K562 (cell line): ENCODE measurements around the gene CACNA1E. TPM values are rescaled to one million over a fixed set of nuclear protein-coding genes. Genes with fewer than 3 reads are reported as not detected.

Experiments used
- ATAC-seq: fragments of 200-7000 bp; cut with Tn5 transposase; 3 replicates; pipeline ENCODE4 v1.9.1; 2020; ENCODE audit warnings: moderate library complexity
- BruUV-seq: library from RNA; stranded (reverse); fragments of 400-500 nt; replicated peaks from 2 replicates; lab custom pipeline; 2021; lab: Mats Ljungman, UMichigan
- CTCF ChIA-PET: fragments of 300-600 bp; formaldehyde crosslinking; extraction: SDS; loops from one replicate; lab custom pipeline; 2021; ENCODE audit warnings: low intra/inter-chr PET ratio; lab: Yijun Ruan, JAX
- POLR2A ChIA-PET: fragments of 300-600, 350-650 bp; sonication (Branson Sonifier 250); formaldehyde crosslinking; extraction: SDS; loops from one replicate; lab custom pipeline; 2021; ENCODE audit warnings: antibody characterized with exemption, inconsistent platforms; lab: Yijun Ruan, JAX
- DNase-seq, 4 experiments: peaks; one replicate each; pipeline versions ENCODE4 v3.0.0 to v3.0.0-alpha.2; 2011 to 2018; ENCODE audit warnings: low spot score in 3 of 4, mixed read lengths in 3 of 4; ENCODE audit errors: extremely low read depth in 1 of 4
- FAIRE-seq: peaks from 2 replicates; lab custom pipeline; 2011; peaks lifted over from hg19 to GRCh38; lab: Jason Lieb, UNC
- H2AFZ ChIP-seq: 2 replicates; pipeline ENCODE4 v1.6.0; 2011; ENCODE audit warnings: low read depth, low read length, control low read depth, inconsistent platforms
- H3K27ac ChIP-seq: fragments of 200-600 bp; 3 replicates; pipeline ENCODE4 v1.8.0; 2011; ENCODE audit warnings: low read depth, mild to moderate bottlenecking, control low read depth, inconsistent platforms, low read length, moderate library complexity, mixed read lengths; ENCODE audit errors: extremely low read depth
- H3K27me3 ChIP-seq, 2 experiments: fragments of 300-600 bp in 1 of 2; 2 replicates in 1 of 2; 3 replicates in 1 of 2; pipeline versions ENCODE4 v1.6.0 to v1.8.0; 2011; ENCODE audit warnings: inconsistent platforms in 2 of 2, low read length in 2 of 2, mild to moderate bottlenecking in 1 of 2, mixed read lengths in 1 of 2, moderate library complexity in 1 of 2; ENCODE audit not compliant: control insufficient read depth in 2 of 2, insufficient read depth in 2 of 2
- H3K36me3 ChIP-seq: fragments of 300-600 bp; 3 replicates; pipeline ENCODE4 v1.8.0; 2011; ENCODE audit warnings: mild to moderate bottlenecking, low read length, inconsistent platforms; ENCODE audit not compliant: control insufficient read depth, insufficient read depth
- H3K4me1 ChIP-seq, 2 experiments: fragments of 200-600 bp in 1 of 2; replicated peaks in 1 of 2; 2 replicates in 1 of 2; 3 replicates in 1 of 2; pipeline versions ENCODE4 v1.5.1 to v1.8.0; 2011; ENCODE audit warnings: inconsistent platforms in 2 of 2, low read length in 2 of 2, mild to moderate bottlenecking in 1 of 2, mixed read lengths in 1 of 2, moderate library complexity in 1 of 2; ENCODE audit not compliant: control insufficient read depth in 2 of 2, insufficient read depth in 2 of 2
- H3K4me2 ChIP-seq: 2 replicates; pipeline ENCODE4 v1.6.1; 2011; ENCODE audit warnings: low read length, control low read depth, inconsistent platforms, mixed read lengths; ENCODE audit not compliant: insufficient read depth
- H3K4me3 ChIP-seq: fragments of 200-600 bp; sonication (generic), shearing (Covaris generic); 2 replicates; pipeline ENCODE4 v1.5.1; 2016; ENCODE audit warnings: control low read depth, inconsistent platforms
- H3K79me2 ChIP-seq: fragments of 200-600 bp; 3 replicates; pipeline ENCODE4 v1.8.0; 2011; ENCODE audit warnings: low read length, inconsistent platforms; ENCODE audit not compliant: control insufficient read depth, insufficient read depth
- H3K9ac ChIP-seq, 2 experiments: 2 replicates each; pipeline versions ENCODE4 v1.6.0 to v1.6.1; 2011; ENCODE audit warnings: low read depth in 2 of 2, low read length in 2 of 2, control low read depth in 1 of 2, inconsistent platforms in 1 of 2, mild to moderate bottlenecking in 1 of 2, mixed read lengths in 1 of 2; ENCODE audit not compliant: insufficient read depth in 1 of 2
- H3K9me1 ChIP-seq: one replicate; pipeline ENCODE4 v1.6.0; 2011; ENCODE audit warnings: inconsistent platforms, mild to moderate bottlenecking, low read length, moderate library complexity; ENCODE audit not compliant: control insufficient read depth, insufficient read depth
- H3K9me3 ChIP-seq: replicated peaks from 2 replicates; pipeline ENCODE4 v1.5.1; 2011; ENCODE audit warnings: low read depth, low read length, inconsistent platforms; ENCODE audit not compliant: control insufficient read depth, insufficient read depth
- H4K20me1 ChIP-seq: replicated peaks from 2 replicates; pipeline ENCODE4 v1.6.1; 2011; ENCODE audit warnings: low read length, inconsistent platforms, mixed read lengths; ENCODE audit not compliant: control insufficient read depth, insufficient read depth
- FOXJ3 ChIP-seq: sonication (generic); formaldehyde crosslinking; IDR thresholded peaks from 2 replicates; pipeline ENCODE4 v1.4.0; 2020; ENCODE audit warnings: mild to moderate bottlenecking, missing genetic modification reagents
- HOMEZ ChIP-seq: fragments of 250-450 bp; sonication (Bioruptor Pico); IDR thresholded peaks from 2 replicates; pipeline ENCODE4 v1.4.0; 2020; ENCODE audit warnings: mild to moderate bottlenecking, moderate library complexity
- IFI16 ChIP-seq: fragments of 250-450 bp; sonication (Bioruptor Pico); IDR thresholded peaks from 2 replicates; pipeline ENCODE4 v2.1.2; 2022; ENCODE audit warnings: mild to moderate bottlenecking, inconsistent platforms
- PHTF2 ChIP-seq: fragments of 250-450 bp; sonication (Bioruptor Pico); IDR thresholded peaks from 2 replicates; pipeline ENCODE4 v1.5.0; 2021; ENCODE audit warnings: mild to moderate bottlenecking
- RAD51 ChIP-seq: fragments of 450-650 bp; IDR thresholded peaks from 2 replicates; pipeline ENCODE4 v1.7.1; 2016; ENCODE audit warnings: low read depth, mild to moderate bottlenecking, borderline replicate concordance
- ZNF3 ChIP-seq: fragments of 250-450 bp; sonication (Bioruptor Pico); IDR thresholded peaks from 2 replicates; pipeline ENCODE4 v1.5.0; 2021; ENCODE audit warnings: mild to moderate bottlenecking, moderate library complexity
- ZNF41 ChIP-seq: fragments of 250-450 bp; sonication (Bioruptor Pico); conservative IDR thresholded peaks from 2 replicates; pipeline ENCODE4 v1.4.0; 2020; ENCODE audit warnings: mild to moderate bottlenecking
- WGBS: fragments of 100-300 bp; shearing (Covaris generic); methylation state at CpG from one replicate; pipeline ENCODE4 v1.1.6; 2016; ENCODE audit warnings: low coverage, mixed read lengths; ENCODE audit not compliant: insufficient coverage; ENCODE audit errors: missing lambda C conversion rate; 5-methylcytosine and 5-hydroxymethylcytosine counted together
- in situ Hi-C: fragments of 300-500 bp; cut with MboI; formaldehyde crosslinking; loops from 4 replicates; pipeline ENCODE4 v1.15.0; 2018; ENCODE audit warnings: inconsistent platforms, mixed read lengths
- intact Hi-C: fragments of 100-400 bp; cut with micrococcal nuclease; formaldehyde crosslinking; loops from 2 replicates; pipeline ENCODE4 v1.14.2; 2022
- polyA plus RNA-seq, 8 experiments: library from polyadenylated mRNA; depleted of rRNA in 4 of 8; stranded (reverse) in 5 of 8; unstranded in 3 of 8; fragments of >200 nt; fragmentation: Nextera tagmentation in 2 of 8; fragmentation: Illumina TruSeq in 1 of 8; extraction: Ambion mirVana in 2 of 8; extraction: Trizol in 1 of 8; gene quantifications; 2 replicates each; pipeline versions ENCODE4 v1.2.1 to v1.2.3, GENCODE V29; 2011 to 2014; ENCODE audit warnings: inconsistent platforms in 1 of 8, missing spikeins in 1 of 8
- total RNA-seq, 7 experiments: library from RNA; depleted of rRNA in 6 of 7; stranded (reverse); fragments of >200 nt in 6 of 7; fragmentation: Illumina TruSeq in 2 of 7; extraction: Trizol in 2 of 7; gene quantifications; 2 replicates each; pipeline versions ENCODE4 v1.2.1 to v1.2.3, GENCODE V29; 2011 to 2021; ENCODE audit warnings: low replicate concordance in 1 of 7

CACNA1E gene
- total and polyA plus RNA-seq, 9 of the 15 experiments (the other 6 are each of a cell fraction or from before 2014, with no cell fraction given): under 0.01 to 0.04 TPM; not detected in 7

- no TSS peak for BruUV-seq
- FAIRE-seq (no peak), DNase-seq (no peak), ATAC-seq (no peak)
- in situ Hi-C loops (no loop called here), intact Hi-C loops (no loop called here)
- TF ChIP-seq HOMEZ (CRISPR knock-in tag) (no peak), RAD51 (no peak), PHTF2 (CRISPR knock-in tag) (no peak), ZNF41 (no peak), FOXJ3 (CRISPR knock-in tag) (no peak), ZNF3 (CRISPR knock-in tag) (no peak), IFI16 (no peak)
- no peak overlapping the region for H3K4me2 ChIP-seq
- peaks cover 37 to 65% of the 10 kb centered on the region in 2 experiments for H3K27me3 ChIP-seq
- no peak overlapping the region for H3K9ac ChIP-seq
- under 1% methylated on average over 7 of the region's 7 CpGs for WGBS
- no peaks in the 10 kb centered on the region for H3K9me1 ChIP-seq
- no peaks in the 10 kb centered on the region for H3K36me3 ChIP-seq
- no peak overlapping the region for H2AFZ ChIP-seq
- POLR2A ChIA-PET: no interaction called here
- H3K27ac ChIP-seq: no peak overlapping the region
- no peaks in the 10 kb centered on the region for H3K79me2 ChIP-seq
- H4K20me1 ChIP-seq: no peaks in the 10 kb centered on the region
- CTCF ChIA-PET: no interaction called here
- no peak overlapping the region for H3K4me3 ChIP-seq
- no peaks in the 10 kb centered on the region for H3K9me3 ChIP-seq
- H3K4me1 ChIP-seq: peaks cover 0 to 5% of the 10 kb centered on the region in 2 experiments; a peak in 1 of 5 replicates
Measured at GRCh38 chr1:181793831-181794230, 310.5 kb downstream of the CACNA1E start.
